ENCODE data around the gene SRP14. TPM values are rescaled to one million over a fixed set of nuclear protein-coding genes. Genes with fewer than 3 reads are reported as not detected.
"Not testable (repeated sequence)": the region's sequence is repeated elsewhere in the genome, so short reads cannot be mapped to it uniquely, and the experiment has no call there.

SRP14 gene
- polyA plus RNA-seq (ENCODE audit: insufficient read length in 4 of 4): 100 to 1,000 TPM; 477 to 639 (median 543) TPM

- DNase-seq (ENCODE audit: low read depth in 4 of 4, low spot score in 3 of 4): peak; percentile 85 to 93 (median 88)
Observed at GRCh38 chr15:40038638-40039543, at the start of gene SRP14. SRP14 (minus strand) TSS chr15:40039181; CDS start chr15:40039116, 65 bp downstream.

GRCh38 chr15:40087991-40088928 is 49.3 kb upstream of the SRP14 start:
- DNase-seq (ENCODE audit: low read depth in 4 of 4, low spot score in 3 of 4): no peak

GRCh38 chr15:40087068-40087810 is 48.3 kb upstream of the SRP14 start:
- DNase-seq (ENCODE audit: low read depth in 4 of 4, low spot score in 3 of 4): no peak

- no peak for DNase-seq (ENCODE audit: low read depth in 4 of 4, low spot score in 3 of 4)
Observed at GRCh38 chr15:40085266-40085665, 46.3 kb upstream of the SRP14 start.

- no peak for DNase-seq (ENCODE audit: low read depth in 4 of 4, low spot score in 3 of 4)
Observed at GRCh38 chr15:40084650-40085049, 45.7 kb upstream of the SRP14 start.

GRCh38 chr15:40082195-40082883 is 43.4 kb upstream of the SRP14 start:
- no peak for DNase-seq (ENCODE audit: low read depth in 4 of 4, low spot score in 3 of 4)

GRCh38 chr15:40081691-40082194 is 42.8 kb upstream of the SRP14 start:
- no peak for DNase-seq (ENCODE audit: low read depth in 4 of 4, low spot score in 3 of 4)

GRCh38 chr15:40080847-40081246 is 41.9 kb upstream of the SRP14 start:
- DNase-seq (ENCODE audit: low read depth in 4 of 4, low spot score in 3 of 4): no peak

GRCh38 chr15:40080104-40080503 is 41.1 kb upstream of the SRP14 start:
- DNase-seq (ENCODE audit: low read depth in 4 of 4, low spot score in 3 of 4): no peak

- DNase-seq (ENCODE audit: low read depth in 4 of 4, low spot score in 3 of 4): no peak
Observed at GRCh38 chr15:40079456-40079855, 40.5 kb upstream of the SRP14 start.

GRCh38 chr15:40075298-40076044 is 36.5 kb upstream of the SRP14 start:
- no peak for DNase-seq (ENCODE audit: low read depth in 4 of 4, low spot score in 3 of 4)

GRCh38 chr15:40074656-40075055 is 35.7 kb upstream of the SRP14 start:
- not testable (repeated sequence) for DNase-seq (ENCODE audit: low read depth in 4 of 4, low spot score in 3 of 4)

GRCh38 chr15:40073716-40074490 is 34.9 kb upstream of the SRP14 start:
- not testable (repeated sequence) for DNase-seq (ENCODE audit: low read depth in 4 of 4, low spot score in 3 of 4)

- no peak for DNase-seq (ENCODE audit: low read depth in 4 of 4, low spot score in 3 of 4)
Observed at GRCh38 chr15:40072216-40072990, 33.4 kb upstream of the SRP14 start.

GRCh38 chr15:40070608-40071218 is 31.7 kb upstream of the SRP14 start:
- no peak for DNase-seq (ENCODE audit: low read depth in 4 of 4, low spot score in 3 of 4)

GRCh38 chr15:40070166-40070557 is 31.2 kb upstream of the SRP14 start:
- no peak for DNase-seq (ENCODE audit: low read depth in 4 of 4, low spot score in 3 of 4)
